Stimulated activated CD4-positive, alpha-beta T cell treated with anti-CD3 and anti-CD28 coated beads, Interleukin-4, amount 100 ng/mL, for 24 hours (primary cell): ENCODE measurements around the gene CHCHD5.
"Not testable (repeated sequence)": the region's sequence is repeated elsewhere in the genome, so short reads cannot be mapped to it uniquely, and the experiment has no call there.

Experiments
- DNase-seq: peaks from one replicate; pipeline ENCODE4 v3.0.0-alpha.2; 2020

The CHCHD5 gene, protein sequence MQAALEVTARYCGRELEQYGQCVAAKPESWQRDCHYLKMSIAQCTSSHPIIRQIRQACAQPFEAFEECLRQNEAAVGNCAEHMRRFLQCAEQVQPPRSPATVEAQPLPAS

DNA sequence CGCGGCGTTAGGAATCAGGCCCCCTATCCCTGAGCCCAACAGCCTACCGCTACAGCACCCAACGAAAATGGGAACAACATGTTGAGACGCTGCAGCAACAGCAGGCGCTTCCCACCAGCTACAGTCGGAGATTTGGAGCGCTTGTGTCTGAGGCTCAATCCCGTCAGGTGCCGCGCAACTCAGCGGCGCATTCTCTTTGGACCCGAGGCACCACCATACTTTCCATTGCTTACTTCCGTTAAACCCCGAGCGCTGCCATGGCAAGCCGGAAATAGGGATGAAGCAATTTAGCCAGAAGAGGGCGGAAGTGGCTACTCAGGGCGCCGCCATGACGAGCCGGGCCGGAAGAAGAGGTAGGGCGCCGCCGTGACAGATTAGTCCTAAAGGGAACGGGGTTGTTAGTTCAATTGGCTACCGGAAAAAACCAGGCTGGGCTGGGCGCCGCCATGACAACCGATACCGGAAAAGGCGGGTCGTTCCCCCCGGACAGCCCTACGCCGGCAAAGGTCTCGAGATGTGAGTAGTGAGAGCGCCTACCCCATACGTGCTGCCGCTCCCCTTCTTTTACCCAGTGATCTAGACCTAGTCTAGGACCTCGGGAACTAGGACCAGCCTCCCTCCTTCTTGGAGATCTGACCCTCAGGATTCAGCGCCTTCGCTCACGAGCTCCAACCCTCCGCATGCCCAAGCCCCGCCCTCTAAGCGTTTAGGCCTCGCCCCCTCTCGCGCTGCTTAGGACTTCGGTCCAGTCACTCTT is at the start of gene CHCHD5:
Gene CHCHD5 (plus strand): TSS at position 476 of the 757 bp plus-strand sequence. CDS start 39 bp downstream, at position 515.
- DNase-seq = peak; percentile 94

DNA sequence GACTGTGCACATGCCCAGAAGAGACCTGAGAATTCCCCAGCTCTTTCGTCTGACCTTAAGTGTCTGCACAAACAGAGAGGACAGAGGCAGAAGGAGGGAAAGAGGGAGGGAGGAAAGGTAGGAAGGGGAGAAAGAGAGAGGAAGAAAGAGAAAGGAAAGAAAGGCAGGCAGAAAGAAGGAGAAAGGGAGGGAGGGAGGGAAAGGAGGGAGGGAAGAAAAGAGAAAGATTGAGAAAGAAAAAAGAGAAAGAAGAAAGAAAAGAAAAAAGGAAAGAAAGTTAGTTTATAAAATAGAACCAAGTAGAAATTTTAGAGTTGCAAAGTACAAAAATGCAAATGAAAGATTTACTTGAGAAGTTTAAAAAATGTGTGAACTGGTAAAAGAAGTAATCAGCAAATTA is 49.6 kb upstream of the CHCHD5 start:
- DNase-seq = no peak

DNA sequence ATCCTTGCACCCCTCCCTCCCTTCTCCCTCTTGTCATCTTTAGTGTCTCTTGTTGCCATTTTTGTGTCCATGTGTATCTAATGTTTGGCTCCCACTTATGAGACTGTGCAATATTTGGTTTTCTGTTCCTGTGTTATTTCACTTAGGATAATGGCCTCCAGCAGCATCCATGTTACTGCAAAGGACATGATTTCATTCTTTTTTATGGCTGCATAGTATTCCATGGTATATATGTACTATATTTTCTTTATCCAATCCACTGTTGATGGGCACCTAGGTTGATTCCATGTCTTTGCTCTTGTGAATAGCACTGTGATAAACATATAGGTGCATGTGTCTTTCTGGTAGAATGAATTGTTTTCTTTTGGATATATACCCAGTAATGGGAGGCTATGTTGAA is 47.7 kb upstream of the CHCHD5 start:
- DNase-seq = not testable (repeated sequence)

DNA sequence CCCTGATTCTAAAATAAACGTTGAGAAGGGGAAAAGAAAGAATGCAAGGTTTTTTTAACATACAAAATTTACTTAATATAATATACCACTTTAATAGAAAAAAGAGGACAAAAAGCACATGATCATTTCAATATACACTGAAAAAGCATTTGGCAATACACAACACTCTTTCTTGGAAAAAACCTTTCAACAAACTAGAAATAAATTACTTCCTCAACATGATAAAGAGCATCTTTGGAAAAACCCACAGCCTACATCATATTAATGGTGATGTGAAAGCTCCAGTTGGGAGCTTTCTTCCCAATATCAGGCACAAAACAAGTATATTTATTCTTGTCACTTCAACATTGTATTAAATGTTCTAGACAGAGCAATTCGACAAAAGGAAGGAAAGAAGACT is 45.1 kb upstream of the CHCHD5 start:
- DNase-seq = no peak

DNA sequence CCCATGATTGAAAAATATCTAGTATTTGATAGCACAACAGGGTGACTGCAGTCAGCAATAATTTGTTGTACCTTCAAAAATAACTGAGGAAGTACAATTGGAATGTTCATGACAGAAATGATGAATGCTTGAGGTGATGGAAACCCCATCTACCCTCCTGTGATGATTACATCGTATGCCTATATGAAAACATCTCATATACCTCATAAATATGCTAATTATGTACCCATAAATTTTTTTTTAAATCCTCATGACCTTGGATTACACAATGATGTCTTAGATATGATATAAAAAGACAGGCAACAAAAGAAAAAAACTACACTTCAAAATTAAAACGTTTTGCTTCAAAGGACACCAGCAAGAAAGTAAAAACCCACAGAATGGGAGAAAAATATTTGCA is 43.5 kb upstream of the CHCHD5 start:
- DNase-seq = no peak

DNA sequence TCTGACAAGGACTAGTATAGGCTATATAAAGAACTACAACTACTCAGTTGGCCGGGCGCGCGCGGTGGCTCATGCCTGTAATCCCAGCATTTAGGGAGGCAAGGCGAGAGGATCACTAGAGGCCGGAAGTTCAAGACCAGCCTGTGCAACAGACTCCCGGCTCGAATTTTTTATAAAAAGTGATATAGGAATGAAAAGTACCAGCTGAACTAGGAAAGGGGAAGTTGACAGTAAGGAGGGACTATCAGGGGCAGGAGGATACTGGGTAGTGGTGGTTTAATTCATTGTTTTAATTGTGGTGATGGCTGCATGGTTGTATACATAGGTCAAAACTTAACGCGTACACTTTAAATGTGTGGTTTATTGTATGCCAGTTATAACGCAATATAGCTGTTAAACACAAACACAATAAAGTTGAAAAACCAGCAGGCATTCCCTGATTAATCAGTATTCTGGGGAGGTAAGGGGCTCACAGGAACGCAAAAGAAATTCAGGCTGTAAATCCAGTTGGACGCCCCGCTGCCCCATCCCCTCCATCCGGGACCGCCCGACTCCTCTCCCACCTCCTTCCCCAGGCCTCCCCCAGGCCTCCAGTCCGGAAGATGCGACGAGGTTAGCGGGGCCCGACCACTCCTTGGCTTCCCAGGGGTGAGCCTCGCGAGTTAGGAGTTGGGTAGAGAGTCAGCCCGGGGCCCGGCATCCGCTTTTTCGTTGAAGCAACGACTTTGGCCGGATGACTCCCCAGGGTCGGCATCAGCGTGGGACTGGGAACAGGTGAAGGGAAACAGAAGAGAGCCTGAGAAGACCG is 42.9 kb upstream of the CHCHD5 start:
- peak; percentile 70 for DNase-seq

DNA sequence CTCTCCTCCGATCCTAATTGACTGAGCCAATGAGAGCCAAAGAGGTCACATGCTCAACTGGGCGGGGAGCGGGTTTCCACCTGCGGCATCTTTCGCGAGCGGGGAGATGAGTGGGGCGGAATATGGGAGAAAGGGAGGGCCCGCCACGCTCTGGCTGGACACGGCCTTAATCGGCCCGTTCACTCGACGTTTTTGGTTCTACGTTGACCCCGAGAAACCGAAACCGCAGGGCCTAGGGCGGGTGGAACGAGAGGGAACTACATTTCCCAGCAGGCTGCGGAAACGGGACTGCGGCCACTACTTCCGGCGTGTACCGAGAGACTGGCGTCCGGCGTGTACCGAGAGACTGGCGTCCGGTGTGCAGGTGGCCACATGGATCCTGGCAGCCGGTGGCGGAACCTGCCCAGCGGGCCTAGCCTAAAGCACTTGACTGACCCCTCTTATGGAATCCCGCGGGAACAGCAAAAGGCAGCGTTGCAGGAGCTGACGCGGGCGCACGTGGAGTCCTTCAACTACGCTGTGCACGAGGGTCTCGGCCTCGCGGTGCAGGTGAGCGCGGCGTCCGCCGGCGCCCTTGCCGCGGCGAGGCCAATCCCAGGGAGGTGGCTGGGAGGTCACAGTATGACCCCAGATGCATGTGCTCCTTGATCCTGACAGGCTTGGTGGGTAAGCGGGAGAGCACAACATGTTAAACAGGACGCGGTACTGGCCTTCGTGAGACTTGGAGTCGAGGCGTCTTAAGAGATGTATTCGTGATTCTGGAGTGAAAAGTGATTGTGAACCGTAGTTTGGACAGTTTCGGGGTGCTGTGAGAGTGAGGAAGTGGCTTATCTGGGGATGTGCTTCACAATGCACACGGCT is 42.1 kb upstream of the CHCHD5 start, which contains the start of gene POLR1B:
Gene POLR1B (plus strand): TSS at position 343 of the 861 bp plus-strand sequence. CDS start 30 bp downstream, at position 373.
- DNase-seq = peak; percentile 76

DNA sequence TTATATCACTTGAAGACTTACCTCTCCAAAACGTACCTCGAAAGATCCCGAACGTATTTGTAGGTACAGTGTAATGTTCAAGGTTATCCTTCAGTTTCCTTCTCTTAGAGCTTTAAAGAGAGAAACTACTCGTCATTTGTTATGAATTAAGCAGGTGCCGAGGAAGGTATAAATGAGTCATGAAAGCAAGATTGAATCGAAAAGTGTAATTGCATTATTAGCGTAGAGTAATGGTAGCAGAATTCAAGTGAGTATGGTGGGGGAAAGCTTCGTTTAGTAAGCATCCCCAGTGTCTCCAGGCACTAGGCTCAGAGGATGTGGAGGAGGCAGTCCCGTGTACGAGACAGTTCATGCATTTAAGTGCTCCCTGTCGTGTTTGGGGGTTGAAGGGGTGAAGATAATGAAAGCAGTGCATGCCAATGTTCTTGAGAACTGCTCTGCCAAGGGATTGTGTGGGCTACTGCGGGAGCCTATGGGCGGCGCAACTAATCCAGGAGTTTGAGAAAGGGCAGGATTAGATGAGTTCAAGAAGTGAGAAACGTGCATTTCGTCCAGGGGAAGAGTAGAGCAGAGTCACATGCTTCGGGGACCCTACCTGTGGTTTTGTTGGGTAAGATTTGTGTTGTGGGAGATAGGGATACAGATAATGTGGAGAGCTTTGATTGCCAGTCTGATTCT is 41.3 kb upstream of the CHCHD5 start:
- peak; percentile 7 for DNase-seq

DNA sequence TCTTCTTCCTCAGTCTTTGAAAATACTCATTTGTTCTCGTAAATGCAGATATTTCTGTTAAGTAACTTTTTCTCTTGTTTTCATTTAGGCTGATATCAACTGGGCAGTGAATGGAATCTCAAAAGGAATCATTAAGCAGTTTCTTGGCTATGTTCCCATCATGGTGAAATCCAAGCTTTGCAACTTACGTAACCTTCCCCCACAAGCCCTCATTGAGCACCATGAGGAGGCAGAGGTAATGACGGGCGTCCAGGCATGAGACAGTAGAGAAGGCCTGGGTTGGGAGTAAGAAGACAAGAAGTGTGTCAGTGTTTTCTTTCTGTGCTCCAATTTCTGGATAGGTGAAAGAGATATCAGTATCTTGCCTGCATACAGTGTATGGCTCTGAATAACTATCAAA is 37.1 kb upstream of the CHCHD5 start:
- DNase-seq = no peak

DNA sequence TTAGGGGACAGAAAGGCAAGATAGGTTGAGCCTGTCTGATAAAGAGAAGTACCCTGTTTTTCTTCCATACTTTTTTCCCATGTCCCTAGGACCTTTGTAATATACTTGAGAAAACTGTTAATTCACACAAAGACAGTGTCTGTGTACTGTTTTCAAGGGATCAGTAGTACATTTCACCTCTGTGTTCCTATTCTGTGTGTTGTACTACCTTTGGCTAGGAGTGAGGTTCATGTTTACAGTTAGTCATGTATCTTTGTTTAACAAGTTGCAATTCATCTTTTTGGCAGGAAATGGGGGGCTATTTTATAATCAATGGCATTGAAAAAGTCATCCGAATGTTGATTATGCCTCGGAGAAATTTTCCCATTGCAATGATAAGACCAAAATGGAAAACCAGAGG is 35.4 kb upstream of the CHCHD5 start:
- no peak for DNase-seq

DNA sequence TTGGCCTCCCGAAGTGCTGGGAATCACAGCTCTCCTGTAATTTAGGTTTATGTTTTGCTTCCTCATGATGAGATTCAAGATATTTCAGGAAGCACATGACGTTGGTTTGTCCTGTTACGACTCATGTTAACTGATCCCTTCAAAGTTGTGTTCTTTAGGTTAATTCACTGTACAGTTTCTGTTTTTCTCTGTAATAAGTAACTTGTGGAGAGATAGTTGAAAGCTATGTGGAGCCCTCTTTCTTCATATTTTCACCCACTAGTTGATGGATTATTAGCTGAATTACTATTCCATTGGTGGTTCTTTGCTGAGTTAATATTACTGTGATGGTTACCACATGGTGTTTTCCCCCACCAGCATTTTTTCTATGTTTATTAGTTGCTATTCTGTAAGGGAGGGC is 18.3 kb upstream of the CHCHD5 start:
- DNase-seq = no peak

DNA sequence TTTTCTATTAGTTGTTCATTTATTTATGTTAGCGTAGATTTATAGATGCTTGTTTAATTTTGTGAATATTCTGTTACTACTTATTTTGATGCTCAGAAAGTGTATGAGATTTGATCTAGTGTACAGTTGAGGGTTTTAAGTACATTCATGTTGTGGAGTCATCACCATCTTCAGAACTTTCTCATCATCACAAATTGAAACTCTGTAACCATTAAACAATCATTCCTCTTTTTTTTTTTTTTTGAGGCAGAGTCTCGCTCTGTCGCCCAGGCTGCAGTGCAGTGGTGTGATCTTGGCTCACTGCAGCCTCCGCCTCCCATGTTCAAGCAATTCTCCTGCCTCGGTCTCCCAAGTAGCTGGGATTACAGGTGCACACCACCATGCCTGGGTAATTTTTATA is 17.9 kb upstream of the CHCHD5 start:
- not testable (repeated sequence) for DNase-seq

DNA sequence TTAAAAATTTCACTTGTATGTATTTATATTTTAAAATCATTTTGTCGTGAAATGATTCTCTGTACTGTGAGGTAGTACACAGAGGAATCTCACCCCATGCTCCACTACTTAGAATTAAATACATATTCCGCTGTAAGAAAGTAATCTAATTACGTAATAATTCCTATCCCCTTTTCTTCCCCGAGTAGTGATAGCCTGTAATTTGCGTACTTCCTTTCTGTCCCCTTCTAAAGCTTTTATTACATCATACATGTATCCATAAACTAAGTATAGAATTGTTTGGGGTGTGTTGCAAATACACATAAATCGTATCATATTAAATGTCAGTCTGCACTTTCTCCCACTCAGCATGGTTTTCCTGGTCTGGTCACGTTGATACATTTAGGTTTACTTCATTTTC is 12.4 kb upstream of the CHCHD5 start:
- DNase-seq = no peak

DNA sequence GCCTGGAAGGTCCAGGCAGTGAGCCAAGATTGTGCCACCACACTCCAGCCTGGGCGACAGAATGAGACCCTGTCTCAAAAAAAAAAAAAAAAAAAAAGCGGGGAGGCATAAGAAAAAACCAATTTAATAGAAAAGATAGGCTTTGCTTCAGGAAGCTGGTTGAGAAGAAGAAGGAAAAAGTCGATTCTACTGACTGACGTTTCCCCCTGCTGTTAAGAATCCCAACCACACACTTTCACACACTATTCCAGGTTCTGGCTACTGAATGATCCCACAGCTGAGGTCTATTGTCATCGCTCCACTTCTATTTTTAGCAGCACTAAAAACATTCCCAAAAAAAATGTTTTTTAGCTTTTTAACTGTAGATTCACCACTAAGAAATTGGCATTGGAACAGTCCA is 6.7 kb upstream of the CHCHD5 start:
- no peak for DNase-seq

DNA sequence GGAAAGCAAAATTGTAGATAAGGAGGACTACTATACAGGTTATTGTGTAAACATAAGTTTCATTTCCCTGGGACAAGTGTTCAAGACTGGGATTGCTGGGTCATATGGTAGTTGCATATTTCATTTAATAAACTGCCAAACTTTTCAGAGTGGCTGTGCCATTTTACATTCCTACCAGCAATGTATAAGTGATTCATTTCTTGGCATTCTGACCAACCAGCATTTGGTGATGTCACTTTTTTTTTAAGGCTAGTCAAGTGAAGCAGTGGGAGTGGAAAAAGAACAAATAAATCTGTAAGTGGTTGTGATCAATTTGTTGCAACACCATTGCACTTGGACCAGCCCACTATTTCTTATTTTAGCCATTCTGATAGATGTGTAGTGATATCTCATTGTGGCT is 5.2 kb upstream of the CHCHD5 start:
- DNase-seq = no peak

DNA sequence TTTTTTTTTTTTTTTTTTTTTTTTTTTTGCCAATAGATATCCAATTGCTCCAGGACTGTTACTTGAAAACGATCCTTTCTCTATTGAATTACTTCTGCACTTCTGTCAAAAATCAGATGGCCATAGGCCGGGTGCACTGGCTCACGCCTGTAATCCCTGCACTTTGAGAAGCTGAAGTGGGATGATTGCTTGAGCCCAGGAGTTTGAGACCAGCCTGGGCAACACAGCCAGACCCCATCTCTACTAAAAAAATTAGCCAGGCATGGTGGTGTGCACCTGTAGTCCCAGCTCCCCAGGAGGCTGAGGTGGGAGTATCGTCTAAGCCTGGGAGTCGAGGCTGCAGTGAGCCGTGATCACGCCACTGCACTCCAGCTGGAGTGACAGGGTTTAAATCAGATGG is 4.3 kb upstream of the CHCHD5 start:
- no peak for DNase-seq

DNA sequence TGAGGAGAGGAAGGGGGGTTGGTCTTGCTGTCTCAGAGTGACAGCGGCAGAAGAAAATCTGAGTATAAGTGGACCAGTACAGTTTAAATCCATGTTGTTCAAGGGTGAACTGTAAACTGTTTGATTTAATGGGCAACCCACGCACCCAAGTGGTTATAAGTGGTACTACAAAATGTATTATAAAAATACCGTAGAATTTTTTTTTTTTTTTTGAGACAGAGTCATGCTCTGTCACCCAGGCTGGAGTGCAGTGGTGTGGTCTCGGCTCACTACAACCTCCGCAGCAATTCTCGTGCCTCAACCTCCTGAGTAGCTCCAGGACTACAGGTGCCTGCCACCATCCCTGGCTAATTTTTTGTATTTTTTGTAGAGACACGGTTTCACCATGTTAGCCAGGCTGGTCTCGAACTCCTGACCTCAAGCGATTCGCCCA is 2.1 kb upstream of the CHCHD5 start:
- DNase-seq = peak; percentile 47

DNA sequence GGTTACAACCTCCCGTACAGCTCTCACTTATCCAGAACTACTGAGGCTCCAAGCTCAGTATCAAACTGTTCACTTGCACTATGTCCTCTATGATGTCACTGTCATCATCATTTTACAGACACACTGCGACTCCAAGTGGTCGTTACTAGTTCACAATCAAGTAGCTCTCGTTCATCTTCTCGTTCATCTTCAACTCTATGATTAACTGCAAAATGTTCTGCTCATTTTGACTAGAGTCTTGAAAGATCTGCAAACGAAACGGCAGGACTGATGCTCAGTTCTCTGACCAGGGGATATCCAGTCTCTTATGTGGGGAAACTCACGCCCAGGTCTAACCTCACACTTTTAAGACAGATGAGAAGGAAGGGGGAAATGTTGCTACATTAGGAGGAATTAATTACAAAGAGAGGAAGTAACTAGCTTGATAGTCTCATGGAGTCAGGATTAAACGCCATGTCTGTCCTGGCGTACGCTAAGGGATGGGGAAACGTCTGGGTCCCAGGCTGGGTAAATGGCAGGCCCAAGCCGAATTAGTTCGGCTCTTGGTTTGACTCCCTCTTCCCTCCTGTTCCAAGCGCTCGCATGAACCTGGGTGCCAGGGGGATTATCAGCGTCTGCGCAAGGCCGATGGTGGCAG is 794 bp upstream of the CHCHD5 start:
- DNase-seq = no peak

DNA sequence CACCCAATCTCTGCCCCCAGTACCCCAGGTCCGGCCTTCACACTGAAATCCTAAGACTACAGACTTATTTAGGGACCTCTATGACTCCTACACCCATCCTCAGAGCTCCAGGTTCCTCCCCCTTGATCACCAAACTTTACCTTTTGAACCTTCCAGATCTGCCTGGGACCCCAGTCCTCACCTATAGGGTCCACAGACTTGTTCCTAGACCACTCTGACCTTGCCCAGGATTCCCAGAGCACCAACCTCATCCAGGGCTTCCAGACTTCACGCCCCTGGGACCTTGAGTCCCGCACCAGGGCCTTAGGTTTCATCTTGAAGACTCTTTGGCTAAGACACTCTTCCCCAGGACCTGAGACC is 462 bp downstream of the CHCHD5 start:
- DNase-seq = no peak

DNA sequence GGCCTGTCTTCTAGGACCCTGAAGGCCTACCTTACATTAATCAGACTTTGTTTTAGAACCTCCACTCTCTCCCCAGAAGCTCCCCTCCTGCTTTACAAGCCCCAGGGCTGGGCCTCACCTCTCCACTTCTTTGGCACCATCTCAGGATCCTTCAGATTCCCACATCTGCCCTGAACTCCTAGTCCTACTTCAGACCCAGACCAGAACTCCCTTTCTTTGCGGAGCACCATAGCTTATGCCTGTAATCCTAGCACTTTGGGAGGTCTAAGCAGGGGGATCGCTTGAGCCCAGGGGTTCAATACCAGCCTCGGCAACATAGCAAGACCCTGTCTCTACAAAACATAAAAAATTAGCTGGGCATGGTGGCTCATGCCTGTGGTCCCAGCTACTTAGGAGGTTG is 991 bp downstream of the CHCHD5 start:
- no peak for DNase-seq

DNA sequence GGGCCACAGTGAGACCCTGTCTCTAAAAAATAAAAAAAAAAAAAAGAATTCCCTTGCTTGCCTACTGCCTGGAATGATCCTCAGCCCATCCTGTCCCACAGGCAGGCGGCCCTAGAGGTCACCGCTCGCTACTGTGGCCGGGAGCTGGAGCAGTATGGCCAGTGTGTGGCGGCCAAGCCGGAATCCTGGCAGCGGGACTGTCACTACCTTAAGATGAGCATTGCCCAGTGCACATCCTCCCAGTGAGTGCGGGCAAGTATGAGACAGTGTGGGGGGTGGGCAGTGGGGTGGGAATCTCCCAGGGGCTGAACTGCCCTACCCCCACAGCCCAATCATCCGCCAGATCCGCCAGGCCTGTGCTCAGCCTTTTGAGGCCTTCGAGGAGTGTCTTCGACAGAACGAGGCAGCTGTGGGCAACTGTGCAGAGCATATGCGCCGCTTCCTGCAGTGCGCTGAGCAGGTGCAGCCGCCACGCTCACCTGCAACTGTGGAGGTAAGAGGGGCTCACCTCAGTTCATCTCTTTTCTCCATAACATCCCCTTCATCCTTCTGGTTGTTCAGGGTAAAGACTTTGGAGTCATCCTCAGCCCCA is 1.6 kb downstream of the CHCHD5 start:
- DNase-seq = no peak
